OCI-M1 (cell line): ENCODE data around the gene HELZ.
A peak's percentile ranks its signal among the peaks of the same experiment; 100 is the strongest.
"Not testable (repeated sequence)": the region's sequence is repeated elsewhere in the genome, so short reads cannot be mapped to it uniquely, and the experiment has no call there.

Experiments used
- DNase-seq: peaks from one replicate; lab custom pipeline; 2025; lab: John Stamatoyannopoulos, UW

The HELZ gene

DNA sequence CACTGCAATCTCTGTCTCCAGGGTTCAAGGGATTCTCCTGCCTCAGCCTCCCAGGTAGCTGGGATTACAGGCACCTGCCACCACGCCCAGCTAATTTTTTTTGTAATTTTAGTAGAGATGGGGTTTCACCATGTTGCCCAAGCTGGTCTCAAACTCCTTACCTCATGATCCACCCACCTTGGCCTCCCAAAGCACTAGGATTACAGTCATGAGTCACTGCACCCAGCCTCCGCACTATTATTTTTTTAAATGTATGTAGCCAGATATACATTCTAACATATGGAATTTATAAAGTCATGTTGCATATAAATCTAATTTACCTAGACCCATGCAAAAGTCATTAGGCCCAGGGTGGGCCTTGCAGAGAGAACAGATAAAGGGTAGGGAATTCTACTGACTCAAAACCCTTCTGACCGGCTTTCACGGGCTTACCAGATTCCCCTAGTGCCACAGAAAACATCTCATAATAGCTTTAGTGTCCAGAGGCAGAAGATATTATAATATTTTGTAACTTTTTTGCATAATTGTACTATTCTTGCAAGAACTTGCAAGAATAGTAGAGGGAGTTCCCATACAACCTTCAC, 20.5 kb upstream of the HELZ start:
- no peak for DNase-seq

DNA sequence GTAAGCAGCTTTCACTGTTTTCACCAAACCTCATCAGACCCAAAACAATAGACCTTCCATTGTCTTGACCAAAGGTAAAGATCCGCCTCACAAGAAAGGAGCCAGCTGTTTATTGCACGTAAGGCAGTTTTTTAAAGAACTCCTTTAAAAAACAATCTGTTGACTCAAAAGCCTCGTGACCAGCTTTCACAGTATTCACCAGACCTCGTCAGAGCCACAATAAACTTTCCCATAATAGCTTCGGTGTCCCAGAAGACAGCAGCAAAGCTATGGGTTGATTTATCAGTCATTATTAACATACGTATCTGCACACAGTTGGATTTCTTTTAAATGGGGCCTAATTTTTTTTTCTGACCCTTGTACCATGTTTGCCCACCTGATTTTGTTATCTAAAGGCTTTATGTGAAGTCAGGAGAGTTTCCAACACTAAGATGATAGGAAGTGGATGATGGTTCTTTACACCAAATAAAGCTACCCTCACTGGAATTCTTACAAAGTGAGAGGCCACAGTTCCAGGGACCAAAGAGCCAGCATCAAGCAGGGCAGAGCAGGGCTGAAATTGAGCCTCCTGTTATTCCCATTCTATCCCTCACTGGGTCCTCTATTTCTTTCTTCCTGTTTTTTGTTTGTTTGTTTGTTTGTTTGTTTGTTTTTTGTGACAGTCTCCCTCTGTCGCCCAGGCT, 17.6 kb upstream of the HELZ start:
- no peak for DNase-seq

DNA sequence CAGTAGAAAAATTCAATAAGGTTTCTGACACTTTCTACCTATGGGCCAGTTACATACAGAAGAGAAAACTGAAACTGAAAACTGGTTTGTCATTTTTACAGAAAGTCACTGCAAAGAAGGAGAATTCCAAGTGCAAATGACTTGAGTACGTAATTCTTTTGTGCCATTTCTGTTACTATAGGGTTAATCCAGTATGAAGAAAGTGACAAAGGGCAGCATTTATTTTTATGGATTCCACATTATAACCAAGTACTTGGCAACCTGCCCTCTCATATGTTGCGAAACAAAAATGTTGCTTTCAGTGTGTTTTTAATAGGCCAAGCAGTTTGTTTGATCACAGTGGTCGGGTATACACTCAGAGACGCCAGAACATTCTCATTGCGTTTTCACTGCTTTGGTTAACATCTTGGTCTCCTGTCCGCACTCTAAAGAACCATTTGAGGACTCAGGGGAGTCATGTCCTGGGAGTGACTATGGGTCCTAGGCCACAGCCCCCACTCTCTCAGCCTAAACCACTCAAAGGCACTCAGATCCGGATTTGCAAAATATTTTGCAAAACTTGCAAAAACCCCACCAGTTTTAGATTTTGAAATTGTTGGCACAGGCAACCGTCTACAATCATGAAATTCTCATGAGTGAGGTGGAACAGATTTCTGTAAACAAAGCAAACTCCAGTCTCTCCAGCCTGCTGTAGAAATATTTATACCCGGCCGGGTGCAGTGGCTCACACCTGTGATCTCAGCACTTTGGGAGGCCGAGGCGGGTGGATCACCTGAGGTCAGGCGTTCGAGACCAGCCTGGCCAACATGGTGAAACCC, 15.4 kb upstream of the HELZ start:
- DNase-seq, result peak; percentile 36

DNA sequence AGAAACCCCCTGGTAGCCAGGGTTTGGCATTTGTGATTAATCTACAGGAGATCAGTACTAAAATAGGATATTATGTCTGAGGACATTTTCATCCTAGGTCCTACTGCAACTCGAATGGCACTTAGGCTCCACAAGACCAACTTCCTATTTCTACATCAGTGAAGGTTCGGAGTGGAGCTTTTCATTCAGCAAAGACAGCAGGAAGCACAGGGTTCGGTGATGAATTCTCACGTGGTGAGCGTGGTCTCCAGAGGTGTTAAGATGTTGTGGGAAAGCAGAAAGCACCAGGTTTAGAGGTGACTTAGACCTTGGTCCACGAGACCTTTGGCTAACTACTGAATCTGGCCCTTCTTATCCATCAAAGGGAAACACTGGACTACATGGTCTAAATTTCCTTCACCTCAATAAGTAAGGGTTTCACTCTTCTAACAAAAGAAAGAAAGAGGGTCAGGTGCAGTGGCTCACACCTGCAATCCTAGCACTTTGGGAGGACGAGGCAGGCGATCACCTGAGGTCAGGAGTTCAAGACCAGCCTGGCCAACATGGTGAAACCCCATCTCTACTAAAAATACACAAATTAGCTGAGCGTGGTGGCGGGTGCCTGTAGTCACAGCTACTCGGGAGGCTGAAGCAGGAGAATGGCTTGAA, 13.9 kb upstream of the HELZ start:
- DNase-seq, result no peak

DNA sequence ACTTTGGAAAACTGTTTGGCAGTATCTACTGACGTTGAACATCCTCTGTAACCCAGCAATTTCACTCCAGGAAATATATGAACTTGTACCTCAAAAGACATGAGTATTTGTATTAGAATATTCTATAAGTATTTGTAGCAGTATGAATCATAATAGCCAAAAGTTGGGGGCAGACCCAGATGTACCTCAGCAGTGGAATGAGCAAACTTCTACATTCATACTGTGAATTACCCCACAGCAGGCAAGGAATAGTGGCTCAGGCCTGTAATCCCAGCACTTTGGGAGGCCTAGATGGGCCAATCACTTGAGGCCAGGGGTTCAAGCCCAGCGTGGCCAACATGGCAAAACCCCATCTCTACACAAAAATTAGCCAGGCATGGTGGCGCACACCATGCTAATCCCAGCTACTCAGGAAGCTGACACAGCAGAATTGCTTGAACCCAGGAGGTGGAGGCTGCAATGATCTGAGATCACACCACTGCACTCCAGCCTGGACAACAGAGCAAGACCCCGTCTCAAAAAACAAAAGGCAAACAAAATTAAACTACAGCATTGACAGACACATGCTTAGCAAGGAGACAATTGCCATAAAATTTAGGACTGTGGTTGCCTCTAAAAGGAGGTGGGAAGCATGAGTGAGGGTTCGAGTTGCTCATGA, 11.2 kb upstream of the HELZ start:
- no peak for DNase-seq

DNA sequence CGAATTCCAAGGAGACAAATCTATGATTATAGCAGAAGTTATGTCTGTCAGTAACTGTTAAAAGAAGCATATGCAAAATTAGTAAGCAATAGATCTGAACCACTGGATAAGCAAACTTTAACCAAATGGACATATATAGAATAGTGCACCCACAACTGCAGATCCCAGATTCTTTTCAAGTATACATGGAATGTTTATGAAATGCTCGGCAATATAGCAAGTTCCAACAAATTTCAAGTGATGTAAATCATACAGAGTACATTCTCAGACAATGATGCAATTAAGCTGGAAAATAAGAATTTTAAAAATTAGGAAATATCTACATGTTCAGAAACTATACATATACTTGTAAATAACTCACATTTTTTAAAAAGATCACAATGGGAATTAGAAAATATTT, 8.4 kb upstream of the HELZ start:
- no peak for DNase-seq

DNA sequence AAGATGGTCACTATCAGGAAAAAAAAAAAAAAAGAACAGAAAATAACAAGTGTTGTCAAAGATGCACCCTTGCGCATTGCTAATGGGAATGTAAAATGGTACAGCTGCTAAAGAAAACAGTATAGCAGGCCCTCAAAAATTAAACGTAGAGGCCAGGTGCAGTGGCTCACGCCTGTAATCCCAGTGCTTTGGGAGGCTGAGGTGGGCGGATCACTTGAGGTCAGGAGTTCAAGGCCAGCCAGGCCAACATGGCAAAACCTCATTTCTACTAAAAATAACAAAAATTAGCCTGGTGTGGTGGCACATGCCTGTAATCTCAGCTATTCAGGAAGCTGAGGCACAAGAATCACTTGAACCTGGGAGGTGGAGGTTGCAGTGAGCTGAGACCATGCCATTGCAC, 6.6 kb upstream of the HELZ start:
- not testable (repeated sequence) for DNase-seq

DNA sequence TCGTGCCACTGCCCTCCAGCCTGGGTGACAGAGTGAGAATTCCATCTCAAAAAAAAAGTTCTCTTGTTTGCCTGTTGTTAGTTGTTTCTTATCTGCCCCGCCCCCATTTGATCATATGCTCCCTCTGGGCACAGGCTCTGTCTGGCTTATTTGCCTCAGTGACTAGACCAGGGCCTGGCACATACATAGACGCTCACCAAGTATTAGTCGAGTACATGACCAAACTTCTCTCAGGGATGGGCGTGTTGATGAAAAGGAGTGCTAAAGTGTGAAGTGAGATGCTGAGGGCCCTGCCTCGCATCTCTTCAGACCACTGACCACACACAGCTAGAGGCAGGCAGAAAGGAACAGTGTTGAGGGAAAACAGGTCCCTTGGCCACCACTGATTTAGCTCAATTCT, 3.3 kb upstream of the HELZ start:
- DNase-seq, result no peak

DNA sequence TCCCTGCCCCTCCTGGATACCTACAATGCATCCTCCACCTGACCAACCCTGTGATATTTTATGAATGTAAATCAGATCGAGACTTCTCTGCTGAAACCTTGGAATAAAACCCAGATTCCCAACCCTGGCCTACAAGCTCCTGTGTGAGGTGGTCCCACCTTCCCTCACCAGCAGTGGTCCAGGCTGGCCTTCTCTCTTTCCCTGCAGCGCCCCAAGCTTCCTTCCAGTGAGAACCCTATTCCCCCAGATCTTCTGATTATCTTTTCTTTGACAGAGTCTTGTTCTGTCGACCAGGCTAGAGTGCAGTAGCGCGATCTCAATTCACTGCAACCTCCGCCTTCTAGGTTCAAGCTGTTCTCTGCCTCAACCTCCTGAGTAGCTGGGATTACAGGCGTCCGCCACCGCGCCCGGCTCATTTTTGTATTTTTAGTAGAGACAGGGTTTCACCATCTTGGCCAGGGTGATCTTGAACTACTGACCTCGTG, 2.5 kb upstream of the HELZ start:
- no peak for DNase-seq

DNA sequence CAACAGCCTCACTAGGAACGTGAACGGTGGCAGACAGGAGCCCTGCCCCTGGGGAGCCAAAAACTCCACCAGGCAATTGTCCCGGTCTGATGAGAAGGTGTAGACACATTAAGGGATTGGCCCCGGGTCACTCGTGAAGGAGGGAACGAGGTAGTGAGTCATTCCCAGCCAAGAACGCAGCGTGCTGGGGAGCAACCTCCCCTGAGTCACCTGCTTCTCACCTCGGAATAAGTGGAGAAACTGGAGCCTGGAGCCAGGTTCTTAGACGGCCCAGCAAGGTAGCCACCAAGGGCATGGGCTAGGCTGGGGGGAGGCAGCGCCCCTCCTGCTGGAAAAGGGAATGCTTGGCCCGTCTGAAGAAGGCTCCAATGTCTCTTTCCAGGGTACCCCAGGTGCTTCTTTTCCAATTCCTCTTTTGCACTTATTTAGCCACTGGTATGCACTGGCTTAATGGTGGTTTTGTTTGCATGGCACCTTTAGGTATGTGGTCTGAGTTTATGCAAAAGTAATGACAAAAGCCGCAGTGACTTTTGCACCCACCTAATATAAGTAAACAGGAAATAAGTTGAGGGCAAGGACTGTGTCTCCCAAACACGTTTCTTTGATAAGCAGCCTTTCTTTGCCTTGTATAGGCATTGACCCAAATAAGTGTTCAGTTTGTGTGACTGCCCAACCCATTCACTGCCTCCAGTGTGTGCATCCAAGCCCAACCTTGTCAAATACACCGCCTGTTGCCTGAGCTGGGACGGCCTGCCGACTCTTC, 1.8 kb upstream of the HELZ start:
- DNase-seq, result no peak

DNA sequence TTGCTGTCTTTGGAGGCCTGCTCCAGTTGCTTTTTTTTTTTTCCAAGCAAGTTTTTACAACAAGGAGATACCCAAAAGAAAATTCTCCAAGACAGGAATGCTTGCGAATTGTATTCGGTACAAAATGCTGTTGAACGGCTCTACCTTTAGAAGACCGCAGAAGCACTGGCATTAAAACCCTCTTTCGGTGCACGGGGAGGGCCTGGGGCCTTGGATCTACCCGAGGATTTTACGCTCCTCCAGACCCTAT, 1.3 kb upstream of the HELZ start:
- no peak for DNase-seq

DNA sequence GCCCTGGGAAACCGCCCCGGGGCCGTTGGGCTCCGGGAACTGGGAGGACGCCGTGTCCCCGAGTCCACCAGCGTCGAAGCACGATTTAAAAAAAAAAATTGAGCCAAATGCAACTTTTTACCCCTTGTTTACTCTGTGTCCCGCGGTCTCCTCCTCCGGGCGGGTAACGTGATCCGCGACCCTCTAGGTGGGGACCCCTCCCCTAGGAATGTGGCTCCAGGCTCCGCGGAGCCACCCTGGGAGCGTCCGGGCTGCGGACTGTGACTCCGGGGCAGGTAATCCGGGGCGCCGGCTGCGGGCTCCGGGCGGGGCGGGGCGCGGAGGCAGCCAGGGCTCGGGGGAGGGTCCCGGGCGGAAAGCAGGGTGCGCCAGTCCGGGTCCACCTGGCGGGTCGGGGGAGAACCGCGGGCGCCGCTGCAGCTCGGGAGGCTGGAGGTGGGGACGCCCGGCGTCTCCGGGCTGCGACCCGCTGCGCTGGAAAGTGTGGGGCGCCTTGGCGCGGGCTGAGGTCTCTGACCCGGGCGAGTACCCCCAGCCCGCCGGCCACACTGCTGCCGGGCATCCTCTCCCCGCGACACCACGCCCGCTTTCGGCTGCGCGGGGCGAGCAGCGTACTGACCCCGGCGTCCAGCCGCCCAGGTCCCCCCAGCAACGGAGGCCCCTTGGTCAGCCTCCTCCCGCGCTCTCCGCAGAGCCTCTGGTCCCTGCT, 852 bp upstream of the HELZ start:
- peak; percentile 43 for DNase-seq

DNA sequence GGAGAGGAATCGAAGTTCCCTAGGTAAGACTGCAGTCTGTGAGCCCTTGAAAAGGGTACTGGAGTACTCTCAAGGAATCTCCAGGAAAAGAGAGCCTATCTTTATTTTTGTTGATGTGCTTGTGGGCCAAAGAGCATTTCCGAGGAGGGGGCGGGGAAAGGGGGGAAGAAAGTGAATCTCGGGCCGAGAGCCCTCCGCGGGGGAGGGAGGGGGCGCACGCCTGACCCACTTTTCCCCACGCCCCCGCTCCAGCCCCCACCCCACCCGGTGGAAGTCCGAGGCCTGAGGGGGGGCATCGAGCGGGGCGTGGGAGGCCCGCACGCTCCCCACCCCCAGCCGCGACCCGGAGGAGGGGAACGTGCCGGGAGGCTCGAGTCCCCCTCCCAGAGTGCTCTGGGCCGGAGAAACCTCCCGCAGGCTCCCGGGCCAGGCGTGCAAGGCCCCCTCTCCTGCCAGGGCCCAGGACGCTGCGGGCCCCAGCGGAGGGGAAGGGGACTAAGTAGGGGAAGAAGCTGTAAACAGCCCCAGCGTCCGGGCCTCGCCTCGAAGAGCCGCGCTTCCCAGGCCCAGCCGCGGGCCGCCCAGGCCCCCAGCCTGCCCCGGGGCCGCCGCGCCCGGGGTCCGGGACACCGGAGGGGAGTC, 444 bp downstream of the HELZ start:
- peak; percentile 74 for DNase-seq

DNA sequence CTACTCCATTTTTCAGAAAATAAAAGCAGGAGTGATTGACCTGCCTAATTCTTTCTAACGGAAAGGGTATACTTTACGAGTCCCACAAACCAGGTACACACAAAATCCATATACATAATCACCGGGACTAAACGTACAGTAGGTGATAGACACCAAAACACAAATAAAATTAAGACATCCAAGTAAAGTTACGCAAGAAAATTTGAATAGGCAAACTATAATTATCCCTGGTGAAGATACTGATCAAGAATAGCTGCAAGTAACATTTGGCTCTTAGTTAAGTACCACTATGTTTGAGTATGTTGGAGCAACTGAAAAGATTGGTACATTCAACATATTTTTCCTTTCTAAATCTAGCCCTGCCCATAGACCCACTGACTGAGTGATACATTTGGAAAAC, 1.7 kb downstream of the HELZ start:
- peak; percentile 36 for DNase-seq

DNA sequence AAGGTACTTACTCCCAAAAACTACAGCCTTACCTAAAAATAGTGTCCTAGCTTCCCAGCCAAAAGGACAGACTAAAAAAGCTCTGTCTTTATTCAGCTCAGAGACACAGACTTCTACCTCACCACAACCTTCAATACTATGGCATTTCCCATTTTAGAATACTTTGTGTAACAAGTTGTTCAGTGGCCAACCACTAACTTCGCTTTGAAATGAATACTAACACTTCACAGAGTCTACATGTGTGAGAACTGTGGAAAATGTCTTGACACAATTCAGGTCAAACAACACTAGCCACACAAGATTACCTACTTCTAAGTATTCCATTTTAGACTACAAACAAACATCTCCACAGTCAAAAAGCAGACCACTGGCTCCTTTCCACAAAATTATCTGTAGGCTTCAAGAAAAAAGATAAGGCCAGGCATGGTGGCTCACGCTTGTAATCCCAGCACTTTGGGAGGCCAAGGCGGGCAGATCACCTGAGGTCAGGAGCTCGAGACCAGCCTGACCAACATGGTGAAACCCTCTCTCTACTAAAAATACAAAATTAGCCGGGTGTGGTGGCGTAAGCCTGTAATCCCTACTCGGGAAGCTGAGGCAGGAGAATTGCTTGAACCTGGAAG, 3.2 kb downstream of the HELZ start:
- peak; percentile 52 for DNase-seq

DNA sequence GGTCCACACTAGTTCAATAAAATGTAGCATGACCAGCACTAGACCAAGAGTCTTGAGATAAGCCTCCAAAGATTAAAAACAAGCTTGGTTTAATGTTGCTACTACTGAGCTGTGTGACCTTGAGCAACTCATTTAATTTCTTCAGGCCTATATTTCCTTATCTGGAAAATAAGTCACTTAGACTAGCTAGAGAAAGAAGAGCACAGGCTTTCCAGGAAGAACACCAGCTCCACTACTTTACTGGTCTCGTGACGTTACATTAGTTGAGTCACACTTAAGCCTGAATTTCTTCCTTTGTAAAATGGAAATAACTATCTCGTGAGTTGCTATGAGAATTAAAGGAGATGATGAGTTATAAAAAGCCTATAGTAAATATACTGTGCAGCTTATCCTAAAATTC, 5.4 kb downstream of the HELZ start:
- DNase-seq, result peak; percentile 85

DNA sequence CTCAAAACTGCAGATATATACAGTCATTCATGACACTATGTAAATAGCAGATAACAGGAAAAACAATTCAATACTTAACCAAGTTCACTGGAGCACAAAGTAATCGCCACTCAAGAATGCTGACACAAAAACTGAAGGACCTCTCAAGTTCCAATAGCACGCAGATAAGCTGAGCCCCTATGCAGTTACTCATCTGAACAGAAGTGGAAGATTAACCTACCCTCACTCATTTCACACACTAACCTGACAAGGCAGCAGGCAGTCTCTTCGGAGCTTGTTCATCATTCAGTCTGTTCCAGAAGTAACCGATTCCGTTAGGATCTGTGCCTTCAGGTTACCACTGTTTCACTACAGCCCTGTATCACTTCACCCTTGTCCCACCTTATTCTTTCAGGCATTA, 6.0 kb downstream of the HELZ start:
- no peak for DNase-seq

DNA sequence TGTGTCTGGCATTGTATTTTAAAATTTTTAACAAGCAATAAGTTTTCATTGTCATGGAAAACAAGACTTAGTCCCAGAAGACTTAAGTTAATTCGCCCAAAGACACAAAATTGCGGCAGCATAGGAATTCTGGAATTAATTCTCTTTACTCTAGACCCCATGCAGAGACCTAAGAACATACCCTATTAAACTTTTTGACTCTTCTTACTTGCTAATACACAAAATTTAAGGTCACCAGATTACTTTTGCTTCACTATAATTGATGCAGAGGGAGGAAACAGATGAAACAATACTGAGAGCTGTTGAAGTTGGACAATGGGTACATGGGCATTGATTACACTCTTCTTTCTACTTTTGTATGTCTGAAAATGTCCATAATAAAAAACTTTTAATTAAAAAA, 12.6 kb downstream of the HELZ start:
- DNase-seq, result no peak

DNA sequence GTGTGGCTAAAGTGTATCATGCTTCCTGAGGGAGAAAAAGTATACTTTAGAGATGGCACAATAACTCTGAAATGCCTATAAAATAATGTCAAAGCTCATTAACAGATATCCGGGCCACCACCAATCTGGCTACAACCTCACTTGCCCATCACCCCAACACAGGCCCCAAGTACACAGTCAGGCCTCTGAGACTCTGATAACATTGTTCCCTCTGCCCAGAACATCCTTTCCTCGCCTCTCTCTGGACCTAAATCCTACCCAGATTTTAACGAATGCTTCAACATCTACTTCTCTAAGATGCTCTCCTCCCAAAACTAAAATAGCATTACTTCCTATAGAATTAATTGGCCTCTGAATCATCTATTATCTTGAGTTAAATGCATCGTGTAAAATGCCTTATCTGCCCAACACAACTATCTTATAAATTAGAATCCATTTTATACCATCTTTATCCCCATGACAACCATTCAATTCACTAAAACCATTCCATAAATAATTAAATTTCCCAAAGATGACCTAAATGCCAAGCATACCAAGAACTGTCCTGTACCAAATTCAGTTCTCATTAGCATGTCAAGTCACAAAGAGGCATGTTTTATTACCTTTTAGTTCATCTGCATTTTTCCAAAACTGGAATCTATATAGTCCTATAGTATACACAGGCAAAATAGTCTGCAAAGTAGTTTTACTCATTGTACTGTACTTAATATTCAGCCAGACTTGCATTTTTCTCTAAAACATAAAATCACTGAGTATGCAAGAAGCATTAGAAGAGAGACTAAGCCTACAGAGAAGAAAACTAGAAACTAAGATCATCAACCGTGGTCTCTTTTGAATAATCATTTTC, 15.7 kb downstream of the HELZ start:
- no peak for DNase-seq
